ENCODE data around the gene LAMTOR2.

LAMTOR2 gene

GRCh38 chr1:156077430-156077760 lies 22.8 kb downstream of the LAMTOR2 start:
- Histone ChIP-seq H3K9me3 (ENCODE audit: control insufficient read depth, low read length) (no peaks in the 10 kb centered on the region), H2AFZ (no peak overlapping the region), H3K36me3 (ENCODE audit: control insufficient read depth, insufficient read depth, low read length) (no peaks in the 10 kb centered on the region), H3K27ac (no peak overlapping the region), H3K79me2 (no peaks in the 10 kb centered on the region), H3K9ac (no peak overlapping the region), H3K4me1 (no peaks in the 10 kb centered on the region), H3K4me2 (ENCODE audit: low read length) (no peak overlapping the region), H3K4me3 (ENCODE audit: low read depth, low read length) (no peak overlapping the region), H3K27me3 (ENCODE audit: control insufficient read depth, insufficient read depth, low read length) (no peaks in the 10 kb centered on the region)
- no peak for TF ChIP-seq CTCF (IDR thresholded peaks at IDR 0.05)

GRCh38 chr1:156078728-156079127 lies 24.1 kb downstream of the LAMTOR2 start:
- TF ChIP-seq CTCF (IDR thresholded peaks at IDR 0.05), result no peak
- Histone ChIP-seq H3K27me3 (ENCODE audit: control insufficient read depth, insufficient read depth, low read length) (no peaks in the 10 kb centered on the region), H3K27ac (no peak overlapping the region), H3K9ac (no peak overlapping the region), H3K9me3 (ENCODE audit: control insufficient read depth, low read length) (no peaks in the 10 kb centered on the region), H2AFZ (no peak overlapping the region), H3K79me2 (no peaks in the 10 kb centered on the region), H3K4me1 (no peaks in the 10 kb centered on the region), H3K36me3 (ENCODE audit: control insufficient read depth, insufficient read depth, low read length) (no peaks in the 10 kb centered on the region), H3K4me2 (ENCODE audit: low read length) (no peak overlapping the region), H3K4me3 (ENCODE audit: low read depth, low read length) (no peak overlapping the region)

- Histone ChIP-seq H2AFZ (no peak overlapping the region), H3K27ac (no peak overlapping the region), H3K79me2 (no peaks in the 10 kb centered on the region), H3K9ac (no peak overlapping the region), H3K4me1 (no peaks in the 10 kb centered on the region), H3K4me3 (ENCODE audit: low read depth, low read length) (no peak overlapping the region), H3K36me3 (ENCODE audit: control insufficient read depth, insufficient read depth, low read length) (no peaks in the 10 kb centered on the region), H3K4me2 (ENCODE audit: low read length) (no peak overlapping the region), H3K9me3 (ENCODE audit: control insufficient read depth, low read length) (no peaks in the 10 kb centered on the region), H3K27me3 (ENCODE audit: control insufficient read depth, insufficient read depth, low read length) (no peaks in the 10 kb centered on the region)
- no peak for TF ChIP-seq CTCF (IDR thresholded peaks at IDR 0.05)
Measured at GRCh38 chr1:156079762-156080161, 25.2 kb downstream of the LAMTOR2 start.

GRCh38 chr1:156080241-156080862 lies 25.8 kb downstream of the LAMTOR2 start:
- Histone ChIP-seq H3K4me2 (ENCODE audit: low read length) (no peak overlapping the region), H3K4me3 (ENCODE audit: low read depth, low read length) (no peak overlapping the region), H3K9ac (no peak overlapping the region), H3K27me3 (ENCODE audit: control insufficient read depth, insufficient read depth, low read length) (no peaks in the 10 kb centered on the region), H3K79me2 (no peaks in the 10 kb centered on the region), H3K9me3 (ENCODE audit: control insufficient read depth, low read length) (no peaks in the 10 kb centered on the region), H3K4me1 (no peaks in the 10 kb centered on the region), H2AFZ (no peak overlapping the region), H3K36me3 (ENCODE audit: control insufficient read depth, insufficient read depth, low read length) (no peaks in the 10 kb centered on the region), H3K27ac (no peak overlapping the region)
- no peak for TF ChIP-seq CTCF (IDR thresholded peaks at IDR 0.05)

- Histone ChIP-seq H3K27me3 (ENCODE audit: control insufficient read depth, insufficient read depth, low read length) (no peaks in the 10 kb centered on the region), H2AFZ (no peak overlapping the region), H3K9me3 (ENCODE audit: control insufficient read depth, low read length) (no peaks in the 10 kb centered on the region), H3K4me2 (ENCODE audit: low read length) (no peak overlapping the region), H3K27ac (no peak overlapping the region), H3K36me3 (ENCODE audit: control insufficient read depth, insufficient read depth, low read length) (no peaks in the 10 kb centered on the region), H3K4me1 (no peaks in the 10 kb centered on the region), H3K4me3 (ENCODE audit: low read depth, low read length) (no peak overlapping the region), H3K9ac (no peak overlapping the region), H3K79me2 (no peaks in the 10 kb centered on the region)
- no peak for TF ChIP-seq CTCF (IDR thresholded peaks at IDR 0.05)
Measured at GRCh38 chr1:156080863-156081179, 26.2 kb downstream of the LAMTOR2 start.
